SK-N-SH (cell line): Measurements from ENCODE around the gene SPTBN1. TPM values are rescaled to one million over a fixed set of nuclear protein-coding genes. Genes with fewer than 3 reads are reported as not detected.

Experiments used
- CTCF ChIA-PET: fragments of 300-600, 350-600 bp; formaldehyde crosslinking; extraction: SDS; loops from one replicate; lab custom pipeline; 2021; lab: Yijun Ruan, JAX
- POLR2A ChIA-PET: fragments of 350-600 bp; sonication (Branson Sonifier 250); formaldehyde crosslinking; extraction: SDS; loops from one replicate; lab custom pipeline; 2020; ENCODE audit warnings: antibody characterized with exemption, inconsistent platforms; lab: Yijun Ruan, JAX
- DNase-seq: peaks from one replicate; pipeline ENCODE4 v3.0.0; 2012
- H2AFZ ChIP-seq: fragments of 200-600 bp; sonication (generic); 2 replicates; pipeline ENCODE4 v1.8.1; 2016; ENCODE audit warnings: antibody characterized with exemption, mild to moderate bottlenecking, low read depth
- H3F3A ChIP-seq: fragments of 200-600 bp; sonication (generic); replicated peaks from 2 replicates; pipeline ENCODE3; 2016; ENCODE audit warnings: antibody characterized with exemption, mild to moderate bottlenecking; ENCODE audit not compliant: insufficient read depth
- H3K27ac ChIP-seq, 2 experiments: fragments of 200-500 bp in 1 of 2; fragments of 200-600 bp in 1 of 2; sonication (Bioruptor generic) in 1 of 2; sonication (generic), shearing (Covaris generic) in 1 of 2; 2 replicates each; pipeline versions ENCODE4 v1.5.1 to v1.6.1; 2014 to 2016; ENCODE audit warnings: low read depth in 2 of 2, inconsistent platforms in 1 of 2, low read length in 1 of 2, mild to moderate bottlenecking in 1 of 2, mixed read lengths in 1 of 2
- H3K27me3 ChIP-seq: fragments of 200-600 bp; sonication (generic), shearing (Covaris generic); 2 replicates; pipeline ENCODE4 v1.6.1; 2016; ENCODE audit warnings: mixed run types; ENCODE audit not compliant: insufficient read depth
- H3K36me3 ChIP-seq, 2 experiments: fragments of 200-500 bp in 1 of 2; fragments of 200-600 bp in 1 of 2; sonication (Bioruptor generic) in 1 of 2; sonication (generic) in 1 of 2; replicated peaks in 1 of 2; 2 replicates each; pipeline versions ENCODE3 to v1.5.1; 2014 to 2016; ENCODE audit warnings: low read length in 1 of 2, mild to moderate bottlenecking in 1 of 2; ENCODE audit not compliant: insufficient read depth in 2 of 2, control insufficient read depth in 1 of 2
- H3K4me1 ChIP-seq, 2 experiments: fragments of 200-500 bp in 1 of 2; fragments of 200-600 bp in 1 of 2; sonication (Bioruptor generic) in 1 of 2; sonication (generic), shearing (Covaris generic) in 1 of 2; 2 replicates each; pipeline versions ENCODE4 v1.5.1 to v1.6.1; 2014 to 2016; ENCODE audit warnings: low read depth in 1 of 2, low read length in 1 of 2, mixed run types in 1 of 2; ENCODE audit not compliant: insufficient read depth in 2 of 2, control insufficient read depth in 1 of 2
- H3K4me2 ChIP-seq: fragments of 200-600 bp; sonication (generic), shearing (Covaris generic); 2 replicates; pipeline ENCODE4 v1.6.1; 2017; ENCODE audit warnings: mixed run types
- H3K4me3 ChIP-seq, 2 experiments: fragments of 200-500 bp in 1 of 2; fragments of 200-600 bp in 1 of 2; sonication (Bioruptor generic) in 1 of 2; sonication (generic), shearing (Covaris generic) in 1 of 2; 2 replicates each; pipeline versions ENCODE4 v1.5.1 to v1.8.1; 2014 to 2016; ENCODE audit warnings: low read depth in 2 of 2, inconsistent platforms in 1 of 2, low read length in 1 of 2, mild to moderate bottlenecking in 1 of 2, mixed read lengths in 1 of 2, moderate library complexity in 1 of 2
- H3K79me2 ChIP-seq: fragments of 200-600 bp; sonication (generic); 2 replicates; pipeline ENCODE4 v1.8.1; 2017; ENCODE audit warnings: mild to moderate bottlenecking; ENCODE audit not compliant: insufficient read depth
- H3K9ac ChIP-seq: fragments of 200-600 bp; sonication (generic); 2 replicates; pipeline ENCODE4 v1.6.1; 2017; ENCODE audit warnings: mixed run types
- H3K9me2 ChIP-seq: fragments of 200-600 bp; sonication (generic); 2 replicates; pipeline ENCODE4 v1.6.1; 2017; ENCODE audit warnings: mixed run types
- H3K9me3 ChIP-seq: fragments of 200-600 bp; sonication (generic); 2 replicates; pipeline ENCODE4 v1.6.1; 2017; ENCODE audit warnings: mixed run types, mild to moderate bottlenecking, moderate library complexity
- H4K20me1 ChIP-seq: fragments of 200-600 bp; sonication (generic); 2 replicates; pipeline ENCODE4 v1.6.1; 2017; ENCODE audit warnings: mild to moderate bottlenecking, mixed run types; ENCODE audit not compliant: insufficient read depth
- CTCF ChIP-seq: fragments of 200-600 bp; sonication (generic); IDR thresholded peaks from 2 replicates; pipeline ENCODE4 v1.6.1; 2017; ENCODE audit warnings: antibody characterized with exemption, mild to moderate bottlenecking, moderate library complexity
- FOXJ3 ChIP-seq: sonication (generic); formaldehyde crosslinking; IDR thresholded peaks from 2 replicates; pipeline ENCODE4 v1.5.1; 2020; ENCODE audit warnings: mild to moderate bottlenecking, missing genetic modification reagents
- MAX ChIP-seq: IDR thresholded peaks from 2 replicates; pipeline ENCODE4 v1.4.0; 2012; ENCODE audit warnings: low read depth
- MEF2A ChIP-seq: IDR thresholded peaks from 2 replicates; pipeline ENCODE4 v1.4.0; 2012; ENCODE audit warnings: low read depth, borderline replicate concordance
- NFIC ChIP-seq: IDR thresholded peaks from 2 replicates; pipeline ENCODE4 v1.4.0; 2012; ENCODE audit warnings: borderline replicate concordance
- POLR2AphosphoS5 ChIP-seq: IDR thresholded peaks from 2 replicates; pipeline ENCODE4 v1.6.1; 2012; ENCODE audit warnings: low read depth, low read length
- RAD21 ChIP-seq: IDR thresholded peaks from 2 replicates; pipeline ENCODE4 v1.6.1; 2012; ENCODE audit warnings: mild to moderate bottlenecking, low read length
- TAF1 ChIP-seq: IDR thresholded peaks from 2 replicates; pipeline ENCODE4 v1.6.1; 2012; ENCODE audit warnings: low read depth, mild to moderate bottlenecking, low read length, moderate library complexity, borderline replicate concordance
- TEAD4 ChIP-seq: IDR thresholded peaks from 2 replicates; pipeline ENCODE4 v1.4.0; 2012; ENCODE audit warnings: mild to moderate bottlenecking, borderline replicate concordance; ENCODE audit not compliant: insufficient read depth
- polyA plus RNA-seq, 3 experiments: library from polyadenylated mRNA; depleted of rRNA; stranded (reverse); fragments of >200 nt; gene quantifications; 2 replicates each; pipeline ENCODE4 v1.2.3, GENCODE V29; 2012
- TF ChIP-seq, protein P1 (sequence below): IDR thresholded peaks from 2 replicates; pipeline ENCODE4 v1.6.1; 2012; ENCODE audit warnings: mild to moderate bottlenecking, low read depth, low read length, moderate library complexity

SPTBN1 gene
- polyA plus RNA-seq, 1 of the 3 experiments (the other 2 are of a cell fraction) = 29.1 TPM

DNA sequence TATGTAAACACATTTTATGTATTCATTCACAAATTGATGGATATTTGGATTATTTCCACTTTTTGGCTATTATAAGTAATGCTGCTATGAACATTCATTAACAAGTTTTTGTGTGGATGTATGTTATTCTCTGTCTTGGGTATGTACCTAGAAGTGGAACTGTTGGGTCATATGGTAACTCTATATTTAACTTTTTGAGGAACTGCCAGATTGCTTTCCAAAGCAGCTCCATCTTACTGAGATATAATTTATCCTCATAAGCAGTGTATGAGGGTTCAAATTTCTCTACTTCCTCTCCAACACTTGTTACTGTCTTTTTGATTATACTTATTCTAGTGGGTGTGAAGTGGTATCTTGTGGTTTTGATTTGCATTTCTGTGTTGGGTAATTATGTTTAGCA is 260.2 kb downstream of the SPTBN1 start:
- CTCF ChIA-PET = interaction anchor here (4.4 kb wide), 1 partner anchor 12 kb away, joined by 28 read pairs; no protein-coding TSS in a partner anchor
- no peaks in the 10 kb centered on the region for H3K27me3 ChIP-seq

More for the DNA sequence above, 260.2 kb downstream of the SPTBN1 start:
- no peaks in the 10 kb centered on the region; a peak in 1 of 4 replicates for H3K4me1 ChIP-seq
- H3K9ac ChIP-seq = no peak overlapping the region
- no peaks in the 10 kb centered on the region for H3K79me2 ChIP-seq
- TF ChIP-seq MEF2A (no peak), CTCF (no peak), POLR2AphosphoS5 (no peak), FOXJ3 (CRISPR knock-in tag) (no peak), NFIC (no peak), TEAD4 (no peak), TAF1 (no peak), MAX (no peak), RAD21 (no peak)
- TF ChIP-seq, protein P1, sequence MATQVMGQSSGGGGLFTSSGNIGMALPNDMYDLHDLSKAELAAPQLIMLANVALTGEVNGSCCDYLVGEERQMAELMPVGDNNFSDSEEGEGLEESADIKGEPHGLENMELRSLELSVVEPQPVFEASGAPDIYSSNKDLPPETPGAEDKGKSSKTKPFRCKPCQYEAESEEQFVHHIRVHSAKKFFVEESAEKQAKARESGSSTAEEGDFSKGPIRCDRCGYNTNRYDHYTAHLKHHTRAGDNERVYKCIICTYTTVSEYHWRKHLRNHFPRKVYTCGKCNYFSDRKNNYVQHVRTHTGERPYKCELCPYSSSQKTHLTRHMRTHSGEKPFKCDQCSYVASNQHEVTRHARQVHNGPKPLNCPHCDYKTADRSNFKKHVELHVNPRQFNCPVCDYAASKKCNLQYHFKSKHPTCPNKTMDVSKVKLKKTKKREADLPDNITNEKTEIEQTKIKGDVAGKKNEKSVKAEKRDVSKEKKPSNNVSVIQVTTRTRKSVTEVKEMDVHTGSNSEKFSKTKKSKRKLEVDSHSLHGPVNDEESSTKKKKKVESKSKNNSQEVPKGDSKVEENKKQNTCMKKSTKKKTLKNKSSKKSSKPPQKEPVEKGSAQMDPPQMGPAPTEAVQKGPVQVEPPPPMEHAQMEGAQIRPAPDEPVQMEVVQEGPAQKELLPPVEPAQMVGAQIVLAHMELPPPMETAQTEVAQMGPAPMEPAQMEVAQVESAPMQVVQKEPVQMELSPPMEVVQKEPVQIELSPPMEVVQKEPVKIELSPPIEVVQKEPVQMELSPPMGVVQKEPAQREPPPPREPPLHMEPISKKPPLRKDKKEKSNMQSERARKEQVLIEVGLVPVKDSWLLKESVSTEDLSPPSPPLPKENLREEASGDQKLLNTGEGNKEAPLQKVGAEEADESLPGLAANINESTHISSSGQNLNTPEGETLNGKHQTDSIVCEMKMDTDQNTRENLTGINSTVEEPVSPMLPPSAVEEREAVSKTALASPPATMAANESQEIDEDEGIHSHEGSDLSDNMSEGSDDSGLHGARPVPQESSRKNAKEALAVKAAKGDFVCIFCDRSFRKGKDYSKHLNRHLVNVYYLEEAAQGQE = no peak
- H3K27ac ChIP-seq = no peak overlapping the region
- no peak overlapping the region for H3K4me2 ChIP-seq
- no peak for DNase-seq
- H3K9me3 ChIP-seq = no peaks in the 10 kb centered on the region
- H3K9me2 ChIP-seq = no peaks in the 10 kb centered on the region
- no peak overlapping the region for H3K4me3 ChIP-seq
- peaks cover 7% of the 10 kb centered on the region for H3F3A ChIP-seq
- no peak overlapping the region for H2AFZ ChIP-seq
- no peaks in the 10 kb centered on the region for H4K20me1 ChIP-seq
- POLR2A ChIA-PET = no interaction called here
- H3K36me3 ChIP-seq = peaks cover 0 to 5% of the 10 kb centered on the region in 2 experiments
